ENCODE measurements around the gene IFNGR1.

DNA sequence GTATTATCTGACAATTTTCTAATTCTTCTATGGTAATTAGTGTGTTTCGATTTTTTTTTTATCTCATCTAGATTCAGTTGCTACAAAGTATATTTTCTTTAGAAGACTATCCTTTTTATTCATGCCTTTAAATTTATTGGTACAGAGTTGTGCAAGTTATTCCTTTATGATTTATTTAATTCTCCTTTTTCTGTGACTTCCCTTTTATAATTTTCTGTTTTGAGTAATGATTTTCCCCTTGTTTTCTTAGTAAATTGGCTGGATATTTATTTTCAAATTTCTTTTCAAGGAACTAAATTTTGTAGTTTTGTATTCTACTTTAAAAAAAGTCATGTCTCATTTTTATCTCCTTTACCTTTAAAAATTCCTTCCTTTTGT lies 43.3 kb downstream of the IFNGR1 start:
- TF ChIP-seq POLR2A (IDR thresholded peaks at IDR 0.05) (no peak), CTCF (IDR thresholded peaks at IDR 0.05 in 4 of 5, conservative IDR thresholded peaks at IDR 0.05 in 1 of 5) (no peak)

Data from gastrocnemius medialis (tissue), 4 donors.